GM21737 (cell line): ENCODE measurements around the gene CLSTN3.
A peak's percentile ranks its signal among the peaks of the same experiment; 100 is the strongest.
"Not testable (repeated sequence)": the region's sequence is repeated elsewhere in the genome, so short reads cannot be mapped to it uniquely, and the experiment has no call there.

Experiments
- ATAC-seq: cut with Tn5 transposase; IDR thresholded peaks from one replicate; pipeline ENCODE4 v1.9.1; 2021; ENCODE audit warnings: mild to moderate bottlenecking, moderate library complexity; ENCODE audit not compliant: unreplicated experiment

CLSTN3 gene

GRCh38 chr12:7103837-7104584 lies 26.2 kb upstream of the CLSTN3 start:
- ATAC-seq = no peak

DNA sequence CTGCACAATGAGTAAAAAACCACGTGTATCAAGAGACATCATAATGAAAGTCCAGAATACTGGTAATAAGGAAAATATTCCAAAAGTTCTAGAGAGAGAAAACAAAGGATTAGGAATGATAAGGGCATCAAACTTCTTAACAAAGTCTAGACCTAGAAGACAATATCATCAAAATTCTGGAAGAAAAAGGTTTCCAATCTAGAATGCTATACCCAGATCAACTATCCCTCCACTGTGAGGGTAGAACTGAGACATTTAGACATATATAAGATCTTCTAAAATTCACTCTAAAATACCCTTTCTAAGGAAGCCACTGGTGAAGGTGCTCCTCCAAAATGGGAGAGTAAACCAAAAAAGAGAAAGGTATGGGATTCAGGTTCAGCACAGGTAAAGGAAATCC lies 24.1 kb upstream of the CLSTN3 start:
- ATAC-seq = no peak

DNA sequence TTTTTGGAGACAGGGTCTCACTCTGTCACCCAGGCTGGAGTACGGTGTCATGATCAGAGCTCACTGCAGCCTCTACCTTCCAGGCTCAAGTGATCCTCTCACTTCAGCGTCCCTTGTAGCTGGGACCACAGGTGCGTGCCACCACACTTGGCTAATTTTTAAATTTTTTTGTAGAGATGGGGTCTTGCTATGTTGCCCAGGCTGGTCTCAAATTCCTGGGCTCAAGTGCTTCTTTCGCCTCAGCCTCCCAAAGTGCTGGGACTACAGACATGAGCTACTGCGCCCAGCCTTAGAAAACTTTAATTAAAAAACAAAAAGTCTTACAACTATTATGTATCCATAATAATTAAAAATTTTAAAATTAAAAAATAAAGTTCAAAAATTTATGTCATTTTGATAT lies 23.0 kb upstream of the CLSTN3 start:
- not testable (repeated sequence) for ATAC-seq

GRCh38 chr12:7107636-7108002 lies 22.6 kb upstream of the CLSTN3 start:
- ATAC-seq = no peak

DNA sequence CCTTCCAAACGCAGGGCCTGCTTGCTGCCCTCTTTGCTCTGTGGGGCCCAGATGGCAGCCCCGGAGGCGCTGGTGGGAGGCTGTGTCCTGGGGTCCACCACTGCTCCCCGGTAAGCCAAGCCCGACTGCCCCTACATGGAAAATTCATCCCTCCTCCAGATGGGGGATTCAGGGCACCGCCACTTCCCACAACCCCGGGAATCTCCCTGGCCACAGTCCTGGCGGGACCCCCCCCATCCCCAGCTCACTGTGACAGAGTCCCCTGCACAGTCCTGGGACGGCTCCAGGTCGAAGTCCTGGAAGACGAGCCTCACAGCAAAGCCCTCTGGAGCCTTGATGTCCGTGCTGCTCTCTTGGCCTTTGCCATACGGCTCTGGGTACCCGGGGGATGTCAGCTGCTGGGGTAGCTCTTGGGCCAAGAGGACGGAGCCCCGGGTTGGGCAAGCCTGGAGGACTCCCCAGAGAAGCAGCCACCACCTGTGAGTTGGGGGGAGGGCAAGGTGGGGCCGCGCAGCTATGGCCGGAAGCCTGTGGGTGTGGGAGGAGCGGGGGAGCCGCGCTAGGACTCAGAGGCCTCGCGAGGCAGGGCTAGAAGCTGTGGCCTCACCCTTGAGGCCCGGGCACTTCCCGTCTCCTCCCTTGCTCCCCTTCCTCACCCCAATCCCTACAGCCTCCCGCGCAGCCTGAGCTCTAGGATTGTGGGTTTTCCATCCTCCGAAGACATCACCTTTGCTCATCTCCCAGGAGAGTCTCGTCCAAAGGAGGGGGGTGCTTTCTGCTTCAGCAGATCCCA lies 22.0 kb upstream of the CLSTN3 start:
- peak; percentile 90 for ATAC-seq

GRCh38 chr12:7108796-7109571 lies 21.2 kb upstream of the CLSTN3 start, which contains the start of gene C1RL:
C1RL (minus strand) TSS chr12:7109214; CDS start chr12:7109180, 34 bp downstream.
- no peak for ATAC-seq

DNA sequence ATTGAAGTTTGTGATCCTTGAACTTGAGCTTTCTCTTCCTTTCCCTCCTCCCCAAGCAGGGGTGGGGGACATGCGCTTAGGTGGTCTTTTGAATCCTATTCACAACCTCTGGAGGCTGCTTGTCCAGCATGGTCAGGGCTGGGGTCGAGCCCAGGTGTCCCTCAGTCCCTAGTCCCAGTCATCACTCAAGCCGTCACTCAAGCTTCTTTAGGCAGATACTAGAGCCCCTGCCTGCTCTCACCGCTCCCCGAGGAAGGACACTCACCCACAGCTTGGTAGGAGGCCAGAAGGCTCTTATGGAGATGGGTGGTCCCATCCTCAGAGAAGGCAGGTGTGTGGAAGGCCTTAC lies 20.6 kb upstream of the CLSTN3 start:
- ATAC-seq = no peak

DNA sequence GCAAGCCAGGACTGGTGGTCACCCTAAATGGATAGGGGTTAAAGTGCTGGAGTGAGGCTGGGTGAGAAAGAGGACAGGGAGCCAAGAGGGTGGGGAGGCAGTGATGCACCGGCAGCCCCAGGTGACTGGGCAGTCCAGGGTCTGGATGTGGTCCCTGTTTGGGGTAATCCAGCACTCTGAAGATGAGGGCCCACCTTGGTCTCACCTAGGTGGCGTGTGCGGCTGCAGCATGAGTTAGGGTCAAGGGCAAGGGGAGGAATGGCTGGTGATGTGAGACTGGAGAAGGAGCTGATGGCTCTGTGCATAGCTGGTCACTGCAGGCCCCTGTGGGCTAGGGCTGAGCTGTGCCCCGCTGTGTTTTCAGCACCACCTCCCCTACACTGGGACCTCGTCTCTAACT lies 19.5 kb upstream of the CLSTN3 start:
- ATAC-seq = no peak

- no peak for ATAC-seq
Observed at GRCh38 chr12:7112041-7112440, 18.1 kb upstream of the CLSTN3 start.

DNA sequence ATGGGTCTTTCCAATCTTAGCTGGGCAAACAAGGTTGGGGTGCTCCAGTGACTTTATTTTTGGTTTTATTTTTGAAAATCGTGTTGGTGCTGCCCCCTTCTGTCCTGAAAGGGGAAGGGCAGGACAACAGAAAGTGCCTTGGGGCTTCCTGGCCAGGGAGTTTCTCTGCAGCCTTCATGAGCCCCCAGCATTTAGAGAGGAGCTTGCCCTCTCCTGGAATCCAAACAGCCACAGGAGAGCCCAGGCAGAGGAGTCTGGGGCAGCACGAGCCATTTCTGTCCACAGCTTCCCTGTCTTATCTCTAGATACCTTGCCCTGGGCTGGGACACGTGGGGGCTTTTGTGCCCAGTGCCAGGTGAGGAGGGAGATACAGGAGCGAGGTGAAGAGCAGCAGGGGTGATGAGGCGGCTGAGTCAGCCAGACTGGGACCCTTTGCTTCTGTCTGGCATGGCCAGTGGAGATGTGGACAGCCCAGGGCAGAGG lies 16.7 kb upstream of the CLSTN3 start:
- no peak for ATAC-seq

DNA sequence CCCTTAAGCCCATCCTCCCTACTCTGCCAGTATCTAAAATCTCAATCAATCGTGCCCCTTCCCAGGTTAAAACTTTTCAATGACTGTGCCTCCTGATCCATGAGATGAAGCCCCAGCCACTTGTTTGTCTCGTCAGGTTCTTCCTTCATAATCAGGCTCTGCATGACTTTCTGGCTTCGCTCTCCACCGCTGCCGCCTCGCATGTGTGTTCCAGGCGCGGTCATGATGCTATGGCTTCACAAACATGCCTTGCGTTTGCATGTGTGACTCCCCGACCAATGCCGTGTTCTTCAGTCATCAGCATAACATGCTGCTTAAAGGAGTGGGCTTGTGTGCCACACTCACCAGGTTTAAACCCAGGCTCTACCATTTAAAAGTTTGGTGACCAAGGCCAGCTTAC lies 16.2 kb upstream of the CLSTN3 start:
- ATAC-seq = no peak

- ATAC-seq = no peak
Observed at GRCh38 chr12:7114851-7115250, 15.3 kb upstream of the CLSTN3 start.

- no peak for ATAC-seq
Observed at GRCh38 chr12:7116196-7116595, 14.0 kb upstream of the CLSTN3 start.

DNA sequence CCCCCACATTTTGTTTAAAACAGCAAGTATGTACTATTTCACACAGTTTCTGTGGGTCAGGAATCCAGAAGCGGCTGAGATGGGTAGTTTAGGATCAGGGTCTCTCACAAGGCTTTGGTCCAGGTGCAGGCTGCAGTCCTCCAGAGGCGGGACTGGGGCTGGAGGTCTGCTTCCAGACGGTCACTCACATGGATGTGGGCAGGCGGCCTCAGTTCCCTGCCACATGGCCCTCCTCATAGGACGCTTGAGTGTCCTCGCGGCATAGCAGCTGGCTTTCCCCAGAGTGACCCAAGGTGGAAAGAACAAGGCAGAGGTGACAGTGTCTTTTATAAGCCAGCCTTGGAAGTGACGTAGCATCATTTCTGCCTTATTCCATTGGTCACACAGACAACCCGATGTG lies 13.3 kb upstream of the CLSTN3 start:
- ATAC-seq = no peak

DNA sequence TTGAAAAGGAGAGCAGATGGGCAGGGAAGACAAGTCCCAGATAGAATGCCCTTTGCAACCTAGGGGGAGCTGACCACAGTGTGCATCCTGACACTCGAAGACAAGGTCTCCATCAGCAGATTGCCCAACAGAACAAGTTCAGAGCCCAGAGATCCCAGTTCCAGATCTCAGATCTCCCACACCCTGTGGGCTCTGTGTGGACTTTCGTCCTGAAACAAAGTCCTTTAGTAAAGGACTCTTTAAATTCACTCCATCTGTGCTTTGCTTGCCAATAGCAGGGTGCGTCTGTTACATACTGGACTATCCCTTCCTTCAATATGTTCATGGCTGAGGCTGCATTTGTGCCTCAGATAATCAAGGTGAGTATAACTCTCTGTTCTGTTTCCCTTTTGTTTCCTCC lies 12.5 kb upstream of the CLSTN3 start:
- no peak for ATAC-seq

DNA sequence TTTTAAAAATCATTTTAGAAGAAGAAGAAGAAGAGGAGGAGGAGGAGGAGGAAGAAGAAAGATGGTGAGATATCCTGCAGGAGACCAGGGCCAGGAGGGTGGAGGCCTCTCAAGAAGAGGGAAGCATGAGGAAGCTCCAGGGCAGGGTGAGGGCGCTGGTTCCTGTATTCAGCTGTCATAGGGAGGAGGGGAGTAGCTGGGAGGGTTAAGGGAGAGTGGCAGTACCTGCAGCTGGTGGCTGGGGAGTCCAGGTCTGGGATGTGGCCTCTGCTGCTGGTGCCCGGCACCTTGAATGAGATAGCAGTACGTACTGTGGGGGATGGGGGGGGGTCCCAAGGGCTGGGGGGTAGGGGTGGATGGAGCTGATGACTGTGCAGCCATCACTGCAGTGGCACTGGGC lies 11.3 kb upstream of the CLSTN3 start:
- no peak for ATAC-seq

DNA sequence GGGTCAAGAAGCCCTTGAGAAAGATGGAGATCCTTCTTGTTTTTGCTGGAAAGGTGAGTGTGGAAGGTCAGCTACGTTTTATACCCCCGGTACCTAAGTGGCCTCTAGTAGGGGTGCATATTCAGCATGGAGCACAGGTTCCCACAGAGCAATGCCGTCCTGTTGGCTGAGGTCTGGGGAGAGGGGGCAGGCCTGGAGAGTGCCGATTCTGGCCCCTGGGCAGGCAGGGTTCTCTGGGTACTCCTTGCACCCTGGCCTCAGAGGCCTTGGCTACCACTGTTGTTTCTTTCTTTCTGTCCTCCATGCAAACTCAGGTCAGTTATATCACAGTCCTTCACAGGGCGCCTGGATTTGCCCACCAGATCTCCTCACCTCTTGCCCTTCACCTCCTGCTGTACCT lies 10.0 kb upstream of the CLSTN3 start:
- no peak for ATAC-seq

DNA sequence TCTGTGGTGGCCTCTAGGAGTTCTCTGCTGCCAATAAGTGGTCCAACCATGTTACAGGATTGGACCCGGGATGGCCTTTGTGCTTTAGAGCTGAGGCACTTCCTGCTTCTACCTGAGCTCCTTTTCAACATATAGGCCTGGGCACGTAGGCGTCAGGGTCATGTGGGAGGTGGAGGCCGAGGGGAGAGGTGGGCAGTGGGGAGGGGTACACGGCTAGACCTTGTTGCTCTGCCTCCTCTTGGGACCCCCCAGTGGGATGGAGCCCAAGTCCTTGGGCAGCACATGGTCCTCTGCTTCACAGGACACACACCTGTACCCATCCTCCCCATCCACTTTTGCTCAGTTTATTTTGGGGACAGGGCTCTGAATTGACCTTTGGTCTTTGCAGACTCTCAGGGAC lies 8.8 kb upstream of the CLSTN3 start:
- ATAC-seq = no peak

DNA sequence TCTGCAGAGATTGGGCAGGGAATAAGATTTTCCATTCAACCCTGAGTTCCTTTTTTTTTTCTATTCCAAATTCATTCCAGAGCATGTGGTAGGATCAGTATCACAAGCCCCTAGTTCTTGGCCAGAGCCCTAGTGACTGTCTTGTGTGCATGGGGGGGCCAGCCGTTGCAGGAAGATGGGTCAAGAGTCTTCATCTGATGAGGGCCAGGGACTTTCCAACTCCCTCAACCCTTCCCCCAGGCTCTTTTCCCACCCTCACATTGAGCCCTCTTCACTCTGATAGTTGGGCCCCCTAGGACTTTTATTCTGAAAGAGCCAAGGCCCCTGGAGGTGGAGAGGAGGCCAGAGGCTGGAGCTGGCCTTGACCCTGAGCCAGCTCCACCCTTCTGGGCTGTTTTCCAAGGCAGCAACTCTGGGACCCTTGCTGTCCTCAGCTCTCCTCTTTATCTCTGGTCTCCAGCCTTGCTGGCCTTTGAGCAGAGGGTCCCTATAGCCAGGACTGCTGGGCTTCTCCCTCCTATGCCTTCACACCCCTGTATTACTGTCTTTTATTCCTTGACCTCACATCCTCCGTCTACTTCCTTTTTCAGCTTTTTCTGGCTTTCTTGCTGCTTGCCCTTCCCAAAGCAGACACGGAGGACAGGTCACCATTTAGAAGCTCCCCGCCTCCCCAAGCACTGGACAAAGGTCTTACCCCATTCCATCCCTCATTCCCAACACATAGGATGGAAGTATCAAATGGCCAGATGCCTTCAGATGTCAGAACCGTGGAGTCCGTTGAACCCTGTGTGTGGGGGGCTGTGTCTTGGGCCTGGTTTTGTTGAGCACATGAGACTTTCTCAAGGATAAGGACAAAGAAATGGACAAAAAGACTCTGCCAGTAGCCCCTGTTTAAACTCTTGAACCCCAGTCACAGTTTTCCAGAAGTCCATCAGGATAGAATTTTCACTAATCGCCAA lies 7.1 kb upstream of the CLSTN3 start:
- ATAC-seq = no peak

DNA sequence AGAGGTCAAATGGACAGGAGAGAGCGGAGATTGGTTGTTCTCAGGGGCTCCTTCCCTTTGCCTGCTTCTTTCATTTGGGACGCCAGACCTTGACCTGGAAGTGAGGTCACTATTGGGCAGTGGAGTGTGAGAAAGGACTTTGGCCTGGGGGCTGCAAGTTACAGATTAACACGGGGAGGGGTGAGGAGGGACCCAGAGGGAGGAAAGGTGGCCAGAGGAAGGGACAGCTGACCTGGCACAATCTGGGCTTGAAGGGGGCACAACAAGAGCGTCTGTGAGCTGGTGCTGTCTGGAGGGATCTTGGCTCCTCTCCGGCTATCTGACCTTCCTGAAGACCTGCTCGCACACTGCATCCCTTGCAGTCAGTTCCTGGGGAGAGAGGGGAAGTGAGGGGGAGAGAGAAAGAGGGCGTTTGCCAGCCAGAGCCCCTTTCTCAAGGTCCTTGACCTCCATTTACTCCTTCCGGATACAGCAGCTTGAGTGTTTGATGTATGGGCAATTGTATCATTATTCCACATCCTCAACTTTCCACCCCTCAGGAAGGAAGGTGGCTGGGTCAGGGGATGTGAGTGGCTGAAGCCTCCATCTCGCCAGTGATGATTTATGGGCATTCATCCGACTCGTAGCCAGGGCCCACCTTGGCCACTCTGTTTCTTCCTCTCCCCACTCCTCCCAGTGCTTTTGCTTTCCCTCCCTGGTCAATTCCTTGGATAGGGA lies 6.2 kb upstream of the CLSTN3 start:
- no peak for ATAC-seq
